NCI-H82 (cell line): ENCODE measurements around the gene SLC8A1.

Experiments
- DNase-seq: peaks from one replicate; lab custom pipeline; 2025; lab: John Stamatoyannopoulos, UW

Gene SLC8A1

DNA sequence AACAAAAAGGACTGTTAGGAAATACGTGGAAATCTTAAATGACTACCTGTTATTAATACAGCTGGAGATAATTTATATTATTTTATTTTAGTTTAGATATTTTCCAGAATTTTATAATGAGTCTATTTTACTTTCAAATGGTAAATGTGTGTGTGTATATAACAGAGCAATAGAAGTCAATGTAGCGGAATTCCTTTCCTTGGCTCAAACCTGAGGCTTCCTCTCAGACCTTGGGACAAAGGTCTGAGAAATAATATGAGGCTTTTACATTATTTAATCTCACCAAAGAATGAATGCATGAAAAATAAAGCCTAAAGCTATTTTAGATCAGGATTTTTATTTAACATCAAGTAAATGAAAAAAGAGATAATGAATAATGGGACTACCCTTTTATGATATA, 65.7 kb downstream of the SLC8A1 start:
- no peak for DNase-seq

GRCh38 chr2:40384714-40385113, 67.2 kb downstream of the SLC8A1 start:
- no peak for DNase-seq

DNA sequence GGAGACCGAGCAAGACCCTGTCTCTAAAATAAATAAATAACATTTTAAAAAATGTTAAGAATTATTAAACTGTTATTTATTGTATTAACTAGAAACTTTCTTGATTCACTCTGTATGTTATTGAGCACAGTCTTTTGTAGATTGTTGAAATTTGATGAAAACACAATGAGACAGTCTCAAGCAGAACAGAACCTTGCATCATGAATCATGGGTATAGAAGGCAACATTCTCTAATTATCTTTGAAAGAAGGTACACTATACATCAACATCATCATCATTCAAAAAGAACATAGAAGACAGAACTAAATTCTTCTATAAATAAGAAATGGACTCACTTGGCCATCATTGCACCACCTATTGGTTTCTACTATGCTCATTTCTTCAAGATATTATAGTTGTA, 67.7 kb downstream of the SLC8A1 start:
- no peak for DNase-seq

- no peak for DNase-seq
Measured at GRCh38 chr2:40380721-40381120, 71.2 kb downstream of the SLC8A1 start.

DNA sequence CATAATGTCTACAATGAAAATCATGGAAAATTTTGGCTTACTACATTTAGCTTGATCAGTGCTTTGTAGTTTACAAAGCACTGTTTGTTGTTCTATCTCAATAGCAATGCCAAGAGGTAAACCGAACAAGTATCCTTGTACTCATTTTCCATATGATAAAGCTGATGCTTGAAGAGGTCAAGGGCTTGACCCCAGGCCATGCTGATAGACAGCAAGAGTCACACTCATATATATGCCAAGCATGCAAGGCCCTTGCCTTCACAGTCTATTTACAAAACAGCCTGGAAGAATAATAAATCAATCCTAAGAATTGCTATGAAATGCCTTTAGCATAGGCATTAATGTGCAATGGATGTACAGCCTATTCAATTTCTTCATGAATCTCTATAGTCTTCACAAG, 71.8 kb downstream of the SLC8A1 start:
- no peak for DNase-seq

DNA sequence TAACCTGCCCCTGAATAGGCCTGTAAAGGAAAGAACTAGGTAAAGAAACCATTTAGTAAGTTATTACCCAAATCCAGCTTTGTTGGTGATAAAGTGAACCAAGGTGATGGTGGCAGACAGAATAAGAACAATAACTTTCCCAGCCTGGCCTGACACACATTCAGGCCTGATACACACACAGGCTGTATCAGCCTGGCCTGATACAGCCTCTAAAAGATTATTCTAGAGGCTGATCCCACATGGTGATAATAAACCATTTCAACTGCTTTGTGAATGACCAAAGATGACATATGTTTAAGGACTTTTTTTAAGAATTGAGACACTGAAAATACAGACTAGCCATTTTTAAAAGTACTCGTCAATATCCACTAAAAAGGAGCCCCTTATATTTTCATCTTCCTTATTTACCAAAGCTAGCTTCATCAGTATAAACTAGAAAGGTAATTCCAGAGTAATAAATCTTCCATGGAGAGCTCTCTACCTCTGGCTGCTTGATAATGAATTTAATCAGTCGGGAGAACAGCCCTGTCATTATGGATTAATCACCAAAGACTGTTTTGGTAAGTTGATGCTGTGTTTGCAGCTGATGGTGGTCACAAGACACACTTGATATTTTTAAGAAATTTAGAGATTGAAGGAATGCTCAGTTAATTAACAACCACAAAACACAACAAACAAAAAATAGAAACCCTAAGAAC, 77.2 kb downstream of the SLC8A1 start:
- DNase-seq = peak; percentile 95

DNA sequence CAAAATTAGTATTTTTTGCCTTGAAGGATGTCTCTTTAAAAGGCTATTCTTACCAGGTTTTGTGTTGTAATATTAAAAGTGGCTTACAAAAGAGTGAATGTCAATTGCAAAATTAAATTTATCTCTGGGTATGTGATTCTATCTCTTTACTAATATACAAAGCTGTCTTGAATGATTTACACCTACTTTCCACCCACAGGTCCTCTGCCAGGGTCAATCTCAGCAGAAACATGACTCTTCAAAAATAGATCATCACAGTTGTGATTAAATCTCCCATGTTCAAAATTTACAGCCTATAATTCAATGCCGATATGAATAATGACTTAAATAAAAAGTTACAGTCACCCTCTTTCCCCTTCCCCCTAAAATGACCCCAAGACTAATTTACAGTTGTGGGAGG, 78.8 kb downstream of the SLC8A1 start:
- no peak for DNase-seq

DNA sequence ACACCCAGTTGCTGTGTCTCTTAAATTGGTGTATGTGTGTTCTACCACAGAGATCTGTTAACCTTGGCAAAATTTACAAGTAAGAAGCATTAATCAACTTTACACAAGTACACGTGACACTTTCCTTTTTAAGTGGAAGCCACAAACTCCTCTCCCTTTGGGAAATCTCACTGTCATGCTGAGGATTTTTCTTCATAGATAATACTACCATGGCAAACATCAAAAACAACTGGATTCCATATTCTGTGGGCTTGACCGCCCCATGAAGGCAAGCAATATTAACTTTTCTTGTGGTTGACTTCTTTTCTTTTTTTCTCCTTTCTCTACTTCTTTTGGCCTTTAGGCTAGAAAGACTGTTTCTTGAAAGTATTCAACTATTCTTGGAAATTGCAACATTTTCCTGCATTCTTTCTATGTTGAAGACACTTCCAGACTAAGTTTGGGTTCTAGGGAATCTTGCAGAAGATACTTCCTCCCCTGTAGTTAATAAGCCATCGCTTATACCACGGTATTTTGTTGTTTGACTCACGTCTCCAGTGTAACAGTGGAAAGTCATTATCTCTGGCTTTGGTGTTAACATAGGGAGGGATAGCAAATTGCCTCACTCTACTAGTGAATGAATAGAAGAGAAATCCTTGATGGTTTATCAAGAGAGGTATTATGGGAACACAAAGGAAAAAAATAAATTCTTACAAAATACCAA, 79.5 kb downstream of the SLC8A1 start:
- no peak for DNase-seq

GRCh38 chr2:40371525-40372282, 80.2 kb downstream of the SLC8A1 start:
- DNase-seq = peak; percentile 68

DNA sequence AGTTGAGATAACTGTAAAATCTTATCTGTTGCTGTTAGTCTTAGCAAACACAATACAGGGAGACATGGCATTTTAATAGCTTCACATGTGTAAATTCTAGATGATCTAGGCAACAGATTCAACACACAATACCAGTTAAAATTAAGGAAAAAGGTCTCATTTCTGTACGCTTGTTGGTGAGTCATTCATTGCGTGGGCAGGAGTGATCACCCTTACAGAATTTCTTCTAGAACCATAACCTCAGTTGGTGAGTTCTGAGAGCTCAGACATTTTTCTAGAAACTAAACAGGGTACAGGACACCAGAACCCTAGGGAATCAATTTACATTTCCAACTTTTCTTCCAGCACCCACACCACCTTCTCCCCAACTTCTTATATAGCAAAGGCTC, 81.9 kb downstream of the SLC8A1 start:
- DNase-seq = no peak

GRCh38 chr2:40369267-40370006, 82.5 kb downstream of the SLC8A1 start:
- no peak for DNase-seq

DNA sequence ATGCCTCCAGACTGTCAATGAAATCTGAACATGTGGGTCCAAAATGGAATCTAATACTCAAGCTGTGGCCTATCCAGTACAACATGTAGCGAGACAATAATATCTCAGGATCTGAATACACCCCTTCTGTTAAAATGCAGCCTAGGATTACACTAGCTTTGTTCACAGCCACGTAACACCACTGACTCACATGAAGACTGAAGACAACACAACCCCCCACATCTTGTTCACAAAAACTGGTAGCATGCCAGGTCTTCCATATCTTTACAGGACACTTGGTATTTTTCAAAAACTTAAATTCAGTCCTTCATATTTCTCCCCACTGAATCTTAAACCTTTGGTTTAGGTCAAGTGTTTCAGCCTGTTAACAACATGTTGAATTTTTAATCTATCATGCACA, 84.2 kb downstream of the SLC8A1 start:
- DNase-seq = peak; percentile 45

- peak; percentile 95 for DNase-seq
Measured at GRCh38 chr2:40367032-40367431, 84.9 kb downstream of the SLC8A1 start.

- peak; percentile 47 for DNase-seq
Measured at GRCh38 chr2:40364151-40364874, 87.6 kb downstream of the SLC8A1 start.

DNA sequence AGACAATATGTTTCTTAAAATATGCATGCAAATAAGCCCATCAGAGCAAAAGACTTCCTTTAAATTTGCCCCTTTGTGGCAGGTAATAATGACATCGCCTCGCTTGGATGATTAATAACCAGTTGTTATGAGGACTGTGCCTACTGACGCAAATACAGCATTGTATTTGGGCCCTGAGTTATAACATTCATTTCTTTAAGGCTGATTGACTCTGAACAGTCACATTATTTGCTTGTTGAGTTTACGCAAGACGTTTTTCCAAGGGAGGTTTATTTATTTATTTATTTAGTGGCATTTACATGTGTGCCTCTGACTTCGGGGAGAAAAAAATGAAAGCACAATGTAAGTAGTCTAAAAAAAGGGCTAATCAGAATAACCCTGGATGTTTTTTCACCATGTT, 88.3 kb downstream of the SLC8A1 start:
- DNase-seq = no peak

DNA sequence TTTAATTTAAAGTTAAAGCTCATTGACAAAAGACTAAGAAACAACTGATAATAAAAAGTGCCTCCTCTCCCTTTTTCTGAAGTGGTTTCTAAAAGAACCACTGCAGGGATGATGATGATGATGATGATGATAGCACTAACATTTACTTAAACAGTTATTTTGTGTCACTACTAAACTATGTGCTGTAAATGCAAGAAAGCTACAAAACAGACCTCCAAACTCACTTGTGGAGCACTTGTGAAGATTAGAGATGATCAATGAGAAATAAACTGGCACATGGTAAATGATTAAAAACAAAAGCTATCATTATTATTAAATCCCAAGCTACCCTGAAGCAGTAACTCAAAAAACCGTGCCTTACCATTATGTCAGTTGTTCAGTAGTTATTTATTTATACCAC, 88.7 kb downstream of the SLC8A1 start:
- DNase-seq = no peak

DNA sequence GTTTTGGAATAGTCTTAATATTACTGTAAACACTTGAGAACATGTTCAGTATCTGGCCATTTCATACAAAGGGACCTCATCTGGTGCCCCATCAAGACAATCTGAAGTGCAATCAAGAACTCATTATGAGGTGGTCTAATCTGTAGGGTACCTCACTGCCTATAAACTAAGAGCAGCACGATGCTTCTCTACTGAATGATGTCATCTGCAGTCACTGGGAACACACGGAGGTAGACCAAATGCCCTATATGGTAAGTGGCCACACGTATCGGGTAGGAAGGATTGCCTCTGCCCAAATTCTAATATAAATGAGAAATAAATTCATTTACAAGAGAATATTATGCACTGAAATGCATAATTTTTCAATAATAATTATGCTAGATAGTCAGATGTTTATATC, 90.4 kb downstream of the SLC8A1 start:
- peak; percentile 14 for DNase-seq

DNA sequence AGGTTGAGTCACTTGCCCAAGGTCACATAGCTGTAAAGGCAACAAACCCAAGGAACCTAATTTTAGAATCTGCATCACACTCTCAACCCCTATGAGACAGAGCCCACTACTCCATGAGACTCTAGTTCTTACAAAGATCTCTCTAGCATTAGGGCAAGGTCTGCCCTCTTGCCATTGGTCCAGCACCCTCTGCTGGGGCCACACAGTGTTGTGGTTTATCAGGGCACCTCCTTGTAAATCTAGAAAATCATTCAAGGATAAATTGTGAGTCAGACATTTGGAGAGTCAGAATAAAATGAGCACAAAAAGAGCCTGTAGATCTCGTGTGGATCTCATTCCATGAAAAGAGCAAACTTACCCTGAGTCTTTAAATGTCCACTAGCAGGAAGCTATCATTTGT, 91.2 kb downstream of the SLC8A1 start:
- DNase-seq = no peak

- no peak for DNase-seq
Measured at GRCh38 chr2:40359811-40360210, 92.1 kb downstream of the SLC8A1 start.

DNA sequence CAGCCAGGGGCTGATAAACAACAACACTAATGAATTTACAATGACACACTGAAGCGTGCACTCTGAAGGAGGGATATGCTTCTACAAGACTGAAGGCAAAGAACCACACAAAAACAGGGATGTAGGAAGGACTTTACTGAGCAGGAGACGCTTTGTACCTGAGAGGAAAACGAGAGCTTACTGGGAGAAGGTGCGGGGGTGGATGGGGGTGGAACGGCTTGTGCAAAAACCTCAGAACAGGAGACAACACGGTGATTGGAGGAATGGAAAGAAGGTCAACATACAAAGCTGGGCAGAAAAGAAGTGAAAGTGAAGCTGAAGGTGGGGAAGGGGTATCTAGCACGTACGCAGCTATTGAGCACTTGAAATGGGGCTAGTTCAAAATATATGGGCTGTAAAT, 93.1 kb downstream of the SLC8A1 start:
- DNase-seq = peak; percentile 46

- peak; percentile 47 for DNase-seq
Measured at GRCh38 chr2:40357667-40358066, 94.2 kb downstream of the SLC8A1 start.

GRCh38 chr2:40355451-40355850, 96.4 kb downstream of the SLC8A1 start:
- no peak for DNase-seq
